GM21737 (cell line): ENCODE data around the gene TUBA1C.
"Not testable (repeated sequence)": the region's sequence is repeated elsewhere in the genome, so short reads cannot be mapped to it uniquely, and the experiment has no call there.

ENCODE experiments used
- ATAC-seq: cut with Tn5 transposase; IDR thresholded peaks from one replicate; pipeline ENCODE4 v1.9.1; 2021; ENCODE audit warnings: mild to moderate bottlenecking, moderate library complexity; ENCODE audit not compliant: unreplicated experiment

The TUBA1C gene

DNA sequence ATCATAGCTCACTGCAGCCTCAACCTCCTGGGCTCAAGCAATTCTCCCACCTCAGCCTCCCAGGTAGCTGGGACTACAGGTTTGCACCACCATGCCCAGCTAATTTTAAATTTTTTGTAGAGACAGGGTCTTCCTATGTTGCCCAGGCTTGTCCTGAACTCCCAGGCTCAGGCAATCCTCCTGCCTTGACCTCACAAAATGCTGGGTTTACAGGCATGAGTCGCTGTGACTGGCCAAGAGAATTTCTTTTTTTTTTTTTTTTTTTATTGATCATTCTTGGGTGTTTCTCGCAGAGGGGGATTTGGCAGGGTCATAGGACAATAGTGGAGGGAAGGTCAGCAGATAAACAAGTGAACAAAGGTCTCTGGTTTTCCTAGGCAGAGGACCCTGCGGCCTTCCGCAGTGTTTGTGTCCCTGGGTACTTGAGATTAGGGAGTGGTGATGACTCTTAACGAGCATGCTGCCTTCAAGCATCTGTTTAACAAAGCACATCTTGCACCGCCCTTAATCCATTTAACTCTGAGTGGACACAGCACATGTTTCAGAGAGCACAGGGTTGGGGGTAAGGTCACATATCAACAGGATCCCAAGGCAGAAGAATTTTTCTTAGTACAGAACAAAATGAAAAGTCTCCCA is 18.0 kb downstream of the TUBA1C start:
- not testable (repeated sequence) for ATAC-seq

DNA sequence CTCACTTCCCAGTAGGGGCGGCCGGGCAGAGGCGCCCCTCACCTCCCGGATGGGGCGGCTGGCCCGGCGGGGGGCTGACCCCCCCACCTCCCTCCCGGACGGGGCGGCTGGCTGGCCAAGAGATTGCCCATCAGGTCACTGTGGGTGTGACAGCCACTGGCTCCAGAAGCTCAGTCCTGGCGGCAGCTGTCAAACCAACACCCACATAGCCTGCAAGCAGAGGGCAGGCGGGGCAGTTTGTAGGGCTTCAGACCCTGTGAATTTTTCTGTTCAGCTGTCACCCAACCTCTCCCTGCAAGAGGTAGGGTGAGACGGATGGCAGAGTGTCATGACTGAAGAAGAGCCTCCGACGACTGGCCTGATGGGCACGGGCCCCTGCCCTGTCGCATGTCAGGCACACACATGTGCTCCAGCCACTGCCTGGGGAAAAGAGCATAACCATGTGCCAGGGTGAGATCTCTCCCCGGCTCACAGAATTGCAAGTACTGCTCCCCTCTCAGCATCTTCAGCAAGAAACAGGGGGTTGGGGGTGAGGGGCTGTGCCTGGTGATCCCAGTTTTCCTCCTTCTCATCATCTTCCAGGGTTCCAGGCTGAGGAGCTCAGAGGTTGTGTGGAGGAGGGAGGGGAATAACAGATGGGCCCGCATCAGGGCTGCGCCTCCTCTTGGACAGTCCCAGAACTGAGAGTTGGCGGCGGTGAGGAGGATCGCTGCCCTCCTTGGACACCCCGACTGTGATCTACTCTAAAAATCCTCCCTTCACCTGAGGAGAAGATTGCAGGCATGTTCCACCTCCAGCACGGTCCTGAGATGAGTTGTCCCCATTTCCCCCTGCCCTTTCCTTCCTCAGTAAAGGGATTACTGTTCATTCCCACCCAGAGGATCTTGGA is 18.9 kb downstream of the TUBA1C start:
- ATAC-seq = no peak

DNA sequence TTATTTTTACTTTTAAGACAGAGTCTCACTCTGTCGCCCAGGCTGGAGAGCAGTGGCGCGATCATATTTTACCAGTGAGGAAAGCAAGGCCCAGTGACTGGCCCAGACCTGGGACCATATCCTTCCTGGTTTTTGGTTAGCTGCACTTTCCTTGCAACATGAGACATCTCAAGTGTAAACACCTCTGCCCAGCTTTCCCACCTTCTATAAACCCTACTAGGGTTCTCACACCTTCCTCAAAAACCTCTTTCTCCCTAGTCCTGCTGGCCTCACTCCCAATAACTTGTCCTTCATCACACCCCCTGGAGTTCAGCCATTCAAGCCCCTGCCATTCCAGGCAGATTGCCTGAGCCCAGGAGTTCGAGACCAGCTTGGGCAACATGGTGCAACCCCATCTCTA is 19.8 kb downstream of the TUBA1C start:
- ATAC-seq = no peak

DNA sequence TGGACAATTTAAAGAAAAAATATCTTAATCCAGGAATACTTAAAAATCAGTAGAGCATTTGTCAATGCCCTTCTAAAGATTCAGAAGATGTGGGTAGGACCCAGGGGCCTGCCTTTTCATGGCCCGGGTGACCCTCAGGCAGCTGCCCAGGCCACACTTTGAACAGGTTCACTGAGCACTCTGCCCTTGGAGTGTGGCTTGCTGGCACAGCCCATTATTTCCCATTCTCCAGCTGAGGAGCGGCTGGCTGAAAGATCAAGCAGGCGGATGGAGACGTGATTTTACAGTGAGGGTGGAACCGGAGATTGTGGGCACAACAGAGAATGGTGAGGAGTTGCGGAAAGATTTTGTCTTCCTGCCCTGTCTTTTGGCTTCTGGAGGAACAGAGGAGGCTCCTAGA is 23.0 kb downstream of the TUBA1C start:
- ATAC-seq = no peak

DNA sequence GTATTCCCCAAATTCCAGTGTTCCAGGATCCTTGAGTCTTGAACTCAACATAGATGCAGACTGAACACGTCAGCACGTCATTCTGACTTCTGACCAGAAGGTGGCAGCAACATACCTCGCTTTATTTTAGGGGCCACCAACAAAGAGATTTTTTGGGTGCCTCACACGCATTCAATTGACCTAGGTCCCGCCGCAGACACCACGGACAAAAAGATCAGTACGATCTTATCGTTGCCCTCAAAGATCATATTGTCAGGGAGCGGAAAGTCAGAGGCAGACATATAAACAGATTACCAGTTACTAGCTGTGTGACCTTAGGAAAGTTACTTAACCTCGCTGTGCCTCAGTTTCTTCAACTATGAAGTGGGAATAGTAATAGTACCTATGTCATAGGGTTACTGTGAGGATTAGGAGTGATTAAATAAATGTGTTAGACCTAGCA is 23.6 kb downstream of the TUBA1C start:
- ATAC-seq = no peak

DNA sequence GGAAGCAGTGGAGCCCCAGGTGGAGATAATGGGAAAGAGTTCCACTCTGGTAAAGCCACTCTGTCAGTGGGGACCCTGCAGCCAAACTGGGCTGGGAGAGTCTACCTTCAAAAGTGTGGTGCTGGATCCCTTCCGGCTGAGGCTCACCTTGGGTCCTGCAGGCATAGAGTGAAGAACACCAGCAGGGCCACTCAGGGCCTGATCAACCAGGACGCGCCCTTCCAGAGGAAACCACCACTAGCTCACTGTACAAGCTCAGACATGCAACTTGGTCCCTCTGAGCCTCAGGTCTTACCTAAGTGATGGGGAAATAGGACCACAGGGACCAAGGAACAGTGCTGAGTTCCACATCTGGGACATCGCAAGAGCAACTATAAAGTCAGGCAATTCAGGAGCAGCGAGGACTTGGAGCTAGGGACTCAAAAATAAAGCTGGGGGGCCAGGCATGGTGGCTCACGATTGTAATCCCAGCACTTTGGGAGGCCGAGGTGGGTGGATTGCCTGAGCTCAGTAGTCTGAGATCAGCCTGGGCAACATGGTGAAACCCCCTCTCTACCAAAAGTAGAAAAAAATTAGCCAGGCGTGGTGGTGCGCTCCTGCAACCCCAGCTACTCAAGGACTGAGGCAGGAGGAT is 24.2 kb downstream of the TUBA1C start:
- ATAC-seq = no peak

DNA sequence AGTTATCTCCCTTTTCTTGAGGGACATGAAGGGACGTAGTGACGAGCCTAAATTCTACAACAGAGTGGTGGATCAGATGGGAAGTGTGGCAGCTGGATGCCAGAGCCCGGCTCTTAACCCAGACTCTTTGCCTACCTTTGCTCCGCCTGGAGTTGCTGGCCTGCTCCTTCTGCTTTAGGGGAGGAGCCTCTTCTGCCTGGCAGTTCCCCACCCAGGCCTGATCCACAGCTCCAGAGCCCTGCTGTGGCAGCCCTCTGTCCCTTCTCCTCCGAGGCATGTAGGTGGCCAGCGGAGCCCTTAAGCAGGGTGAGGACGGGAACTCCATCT is 27.8 kb downstream of the TUBA1C start:
- no peak for ATAC-seq

DNA sequence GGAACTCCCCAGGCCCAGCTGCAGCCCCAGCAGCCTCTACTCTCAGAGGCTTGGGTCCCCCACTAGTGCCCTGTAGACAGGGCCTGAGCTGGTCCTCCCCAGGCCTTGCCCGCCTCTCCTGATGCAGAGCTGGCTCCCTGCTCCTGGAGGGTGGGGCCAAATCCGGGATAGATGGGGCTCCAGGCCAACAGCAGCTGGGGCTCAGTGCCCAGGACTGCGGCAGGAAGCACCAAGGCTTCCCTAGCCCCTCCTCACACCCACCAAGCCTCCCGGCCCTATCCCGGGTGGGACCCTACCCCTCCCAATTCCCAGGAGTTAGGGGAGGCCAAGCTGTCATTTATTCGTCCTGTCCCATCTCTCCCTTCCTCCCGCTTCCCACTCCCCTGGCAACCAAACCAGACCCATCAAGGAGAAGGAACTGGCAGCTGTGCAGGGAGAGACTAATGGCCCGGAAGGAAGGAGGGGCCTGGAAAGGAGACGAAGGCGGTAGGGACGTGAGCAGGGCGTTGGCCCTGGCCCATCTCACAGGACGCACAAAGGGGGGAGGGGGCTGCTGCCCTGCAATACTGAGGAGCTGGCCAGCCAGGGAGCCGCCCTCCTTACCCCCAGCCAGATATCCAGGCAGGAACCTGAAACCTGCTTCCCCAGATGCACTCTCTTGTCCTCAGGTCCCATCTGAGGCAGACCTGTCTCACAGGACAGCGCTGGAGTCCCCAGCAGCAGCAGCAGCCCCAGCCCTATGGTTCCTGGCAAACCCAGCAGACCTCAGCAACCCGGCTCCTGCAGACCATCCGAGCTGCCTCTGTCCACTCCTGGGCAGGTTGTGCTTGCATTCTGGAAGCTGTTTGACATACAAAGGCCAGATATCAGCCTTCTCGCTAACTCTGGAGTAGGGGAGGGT is 28.4 kb downstream of the TUBA1C start:
- ATAC-seq = no peak

DNA sequence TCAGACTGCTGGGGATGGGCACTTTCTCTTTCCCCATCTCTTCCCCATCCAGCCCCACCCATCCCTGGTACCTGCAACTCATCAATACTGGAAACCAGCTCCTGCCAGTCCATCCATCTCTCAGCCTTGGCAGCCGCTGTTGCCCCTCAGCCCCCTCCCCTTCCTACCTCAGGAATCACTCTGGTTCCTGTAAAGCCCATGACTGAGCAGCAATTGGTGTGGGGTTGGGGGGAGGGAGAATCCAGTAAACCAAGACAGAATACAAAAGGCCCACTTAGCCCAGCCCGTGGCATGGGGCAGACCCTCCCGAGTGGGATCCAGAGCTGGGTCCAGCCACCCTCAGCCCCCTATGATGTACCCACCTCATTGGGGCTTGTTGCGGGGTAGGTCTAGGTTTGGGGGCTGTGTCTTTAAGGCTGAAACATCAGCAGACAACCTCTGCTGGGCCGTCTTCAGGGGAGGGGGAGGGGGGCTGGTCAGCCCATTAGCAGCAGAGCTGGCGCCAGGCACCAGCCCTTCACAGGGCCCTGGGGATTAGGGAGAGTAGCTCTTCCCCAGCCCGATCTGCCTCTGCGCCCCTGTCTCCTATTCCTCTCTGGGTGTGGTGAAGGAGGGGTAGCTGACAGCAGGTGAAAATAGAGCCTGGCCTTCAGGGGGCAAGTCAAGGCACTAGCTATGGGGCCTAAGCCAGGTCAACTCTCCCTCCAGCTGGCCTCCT is 29.4 kb downstream of the TUBA1C start:
- ATAC-seq = no peak

DNA sequence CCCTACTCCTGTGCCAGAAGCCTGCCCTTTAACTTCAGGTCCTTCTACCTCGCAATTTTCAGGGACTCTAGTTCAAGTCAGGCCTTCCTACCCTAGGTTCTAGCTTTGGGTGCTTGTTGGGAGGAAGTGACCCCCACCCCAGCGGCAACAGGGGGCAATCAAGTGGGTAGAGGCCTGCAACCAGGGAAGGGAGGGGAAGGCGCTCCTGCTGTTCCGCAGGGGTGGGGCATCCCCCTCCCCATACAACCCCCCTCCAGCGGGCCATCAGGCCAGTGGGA is 29.9 kb downstream of the TUBA1C start:
- no peak for ATAC-seq

DNA sequence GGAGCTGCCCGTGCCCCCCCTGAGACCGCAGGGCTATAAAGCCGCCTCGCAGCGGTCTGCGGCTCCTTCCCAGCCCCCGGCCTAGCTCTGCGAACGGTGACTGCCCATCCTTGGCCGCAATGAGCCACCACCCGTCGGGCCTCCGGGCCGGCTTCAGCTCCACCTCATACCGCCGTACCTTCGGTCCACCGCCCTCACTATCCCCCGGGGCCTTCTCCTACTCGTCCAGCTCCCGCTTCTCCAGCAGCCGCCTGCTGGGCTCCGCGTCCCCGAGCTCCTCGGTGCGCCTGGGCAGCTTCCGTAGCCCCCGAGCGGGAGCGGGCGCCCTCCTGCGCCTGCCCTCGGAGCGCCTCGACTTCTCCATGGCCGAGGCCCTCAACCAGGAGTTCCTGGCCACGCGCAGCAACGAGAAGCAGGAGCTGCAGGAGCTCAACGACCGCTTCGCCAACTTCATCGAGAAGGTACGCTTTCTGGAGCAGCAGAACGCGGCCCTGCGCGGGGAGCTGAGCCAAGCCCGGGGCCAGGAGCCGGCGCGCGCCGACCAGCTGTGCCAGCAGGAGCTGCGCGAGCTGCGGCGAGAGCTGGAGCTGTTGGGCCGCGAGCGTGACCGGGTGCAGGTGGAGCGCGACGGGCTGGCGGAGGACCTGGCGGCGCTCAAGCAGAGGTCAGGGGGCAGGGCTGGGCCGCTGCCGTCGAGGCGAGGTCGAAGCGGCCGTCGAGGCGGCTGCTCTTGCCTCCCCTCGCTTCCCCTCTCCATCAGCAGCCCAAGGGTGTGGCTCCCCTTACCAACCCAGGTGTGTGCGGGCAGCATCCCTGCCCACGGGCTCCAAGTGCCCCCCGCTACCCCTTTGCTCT is 30.4 kb downstream of the TUBA1C start, which contains the start of gene PRPH:
Gene PRPH, plus strand, starts transcription at position 66 of the 855 bp plus-strand sequence. Its CDS starts 54 bp downstream, at position 120.
- ATAC-seq = no peak

DNA sequence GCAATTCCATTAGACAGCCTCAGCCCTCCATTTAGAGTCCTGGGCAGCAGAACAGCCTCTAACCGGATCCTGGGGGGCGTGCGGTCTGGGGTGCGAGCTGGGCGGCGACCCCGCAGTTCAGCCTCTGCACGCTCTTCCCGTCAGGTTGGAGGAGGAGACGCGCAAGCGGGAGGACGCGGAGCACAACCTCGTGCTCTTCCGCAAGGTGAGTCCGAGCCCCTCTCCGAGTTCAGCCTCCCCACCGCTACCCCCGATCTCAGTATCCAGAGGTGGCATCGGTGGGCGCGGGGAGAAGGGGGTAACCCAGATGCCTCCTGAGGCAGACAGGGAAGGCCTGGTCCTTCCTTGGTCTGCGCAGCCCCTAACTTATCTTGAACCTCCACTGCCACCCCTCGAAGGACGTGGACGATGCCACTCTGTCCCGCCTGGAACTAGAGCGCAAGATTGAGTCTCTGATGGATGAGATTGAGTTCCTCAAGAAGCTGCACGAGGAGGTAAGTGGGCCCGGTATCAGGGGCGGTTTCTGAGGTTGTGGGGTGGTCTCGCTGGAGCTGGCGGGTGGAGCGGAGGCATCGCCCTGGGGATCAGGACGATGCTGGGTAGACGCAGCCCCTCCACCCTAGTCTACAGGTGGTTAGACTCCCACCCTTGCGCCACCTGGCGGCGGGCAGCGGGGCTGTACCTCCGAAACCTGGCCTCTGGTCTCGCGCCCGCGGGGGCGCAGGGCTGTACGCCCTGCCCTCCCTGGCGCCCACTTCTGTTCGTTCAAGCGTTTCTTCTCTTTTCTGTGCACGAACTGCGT is 31.4 kb downstream of the TUBA1C start:
- ATAC-seq = no peak

DNA sequence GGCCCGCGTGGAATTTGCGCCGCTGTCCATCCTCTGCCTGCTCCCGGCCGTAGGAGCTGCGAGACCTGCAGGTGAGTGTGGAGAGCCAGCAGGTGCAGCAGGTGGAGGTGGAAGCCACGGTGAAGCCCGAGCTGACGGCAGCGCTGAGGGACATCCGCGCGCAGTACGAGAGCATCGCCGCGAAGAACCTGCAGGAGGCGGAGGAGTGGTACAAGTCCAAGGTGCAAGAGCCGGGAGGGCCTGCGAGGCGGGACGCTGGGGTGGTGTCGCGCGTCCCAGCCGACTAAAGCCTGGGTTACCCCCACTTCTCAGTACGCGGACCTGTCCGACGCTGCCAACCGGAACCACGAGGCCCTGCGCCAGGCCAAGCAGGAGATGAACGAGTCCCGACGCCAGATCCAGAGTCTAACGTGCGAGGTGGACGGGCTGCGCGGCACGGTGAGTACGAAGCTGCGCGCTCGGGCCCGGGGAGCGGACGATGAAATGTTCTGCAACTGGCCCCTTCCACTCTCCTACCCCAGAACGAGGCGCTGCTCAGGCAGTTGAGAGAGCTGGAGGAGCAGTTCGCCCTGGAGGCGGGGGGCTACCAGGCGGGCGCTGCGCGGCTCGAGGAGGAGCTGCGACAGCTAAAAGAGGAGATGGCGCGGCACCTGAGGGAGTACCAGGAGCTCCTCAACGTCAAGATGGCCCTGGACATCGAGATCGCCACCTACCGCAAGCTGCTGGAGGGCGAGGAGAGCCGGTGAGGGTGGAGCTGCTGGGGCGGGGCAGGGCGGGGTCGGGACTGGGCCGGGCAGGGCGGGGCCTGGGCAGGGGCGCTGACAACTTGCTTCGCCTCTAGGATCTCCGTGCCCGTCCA is 32.2 kb downstream of the TUBA1C start:
- ATAC-seq = no peak

DNA sequence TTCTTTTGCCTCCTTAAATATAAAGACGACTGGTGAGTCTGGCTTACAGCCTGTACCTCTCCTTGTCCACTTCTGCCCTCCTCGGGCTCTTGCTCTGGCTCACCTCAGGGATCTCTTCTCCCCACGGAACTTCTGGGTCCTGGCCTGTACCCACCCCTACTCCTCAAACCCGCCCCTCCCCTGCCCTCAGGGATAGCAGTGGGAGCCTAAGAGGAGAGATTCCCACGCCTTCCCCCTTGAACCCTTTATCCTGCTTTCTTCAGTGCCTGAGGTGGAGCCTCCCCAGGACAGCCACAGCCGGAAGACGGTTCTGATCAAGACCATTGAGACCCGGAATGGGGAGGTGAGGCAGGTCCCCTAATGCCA is 32.8 kb downstream of the TUBA1C start:
- ATAC-seq = no peak

DNA sequence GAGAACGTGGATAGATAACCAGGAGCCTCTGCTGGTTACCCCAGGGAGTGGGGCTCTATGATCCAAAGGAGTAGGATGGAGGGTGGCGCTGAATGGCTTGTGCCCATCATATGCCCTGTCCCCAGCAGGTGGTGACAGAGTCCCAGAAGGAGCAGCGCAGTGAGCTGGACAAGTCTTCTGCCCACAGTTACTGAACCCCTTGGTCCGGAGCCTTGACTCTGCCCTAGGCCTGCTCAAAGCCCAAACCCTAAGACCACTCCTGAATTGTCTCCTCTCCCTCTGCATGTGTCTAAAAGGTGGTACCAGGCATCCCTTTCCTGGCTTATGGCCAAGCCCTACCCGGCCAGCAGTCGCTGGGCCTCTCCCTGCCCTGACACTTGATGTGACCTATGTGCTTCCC is 33.3 kb downstream of the TUBA1C start:
- ATAC-seq = no peak

DNA sequence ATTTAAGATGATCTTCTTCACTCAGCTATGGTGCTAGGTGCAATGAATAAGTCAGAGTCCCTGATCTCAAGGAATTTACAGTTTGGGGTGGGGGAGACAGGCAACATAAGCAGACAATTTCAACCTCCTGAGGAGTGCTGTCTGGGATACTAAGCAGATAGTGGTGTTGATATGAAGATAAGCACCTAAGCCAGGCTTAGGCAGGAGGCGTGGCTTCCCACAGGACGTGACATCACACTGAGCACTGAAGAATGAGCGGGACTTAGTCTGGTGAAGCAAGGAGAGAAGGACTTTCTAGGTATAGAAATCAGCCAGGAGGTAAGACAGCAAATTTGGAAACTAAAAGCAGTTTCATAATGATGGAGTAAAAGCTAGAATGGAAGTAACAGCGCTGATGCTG is 36.9 kb downstream of the TUBA1C start:
- ATAC-seq = no peak

DNA sequence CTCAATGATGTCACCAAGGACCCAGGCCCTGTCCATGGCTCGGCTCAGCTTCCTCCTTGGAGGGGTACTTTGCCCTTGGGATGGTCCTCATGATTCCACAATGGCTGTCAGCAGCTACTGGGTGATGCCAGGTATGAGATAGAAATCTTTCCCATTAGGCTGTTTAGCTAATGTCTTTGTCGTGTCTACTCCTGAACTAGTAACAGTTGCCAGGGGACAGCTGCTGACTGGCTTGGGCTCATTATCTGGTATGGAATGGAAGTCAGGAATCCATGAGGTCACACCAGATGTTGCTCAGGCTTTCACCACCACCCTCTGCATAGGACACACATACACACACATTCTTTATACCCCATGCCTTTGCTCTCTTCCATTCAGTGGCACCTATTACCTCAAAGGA is 39.3 kb downstream of the TUBA1C start:
- no peak for ATAC-seq
